HG03280 (cell line): ENCODE data around the gene ZNF827.

Experiments used
- ATAC-seq: cut with Tn5 transposase; IDR thresholded peaks from one replicate; pipeline ENCODE4 v1.9.1; 2021; ENCODE audit warnings: mild to moderate bottlenecking, moderate library complexity; ENCODE audit not compliant: unreplicated experiment

The ZNF827 gene

GRCh38 chr4:145829629-145830395, 108.8 kb downstream of the ZNF827 start:
- ATAC-seq, result no peak

DNA sequence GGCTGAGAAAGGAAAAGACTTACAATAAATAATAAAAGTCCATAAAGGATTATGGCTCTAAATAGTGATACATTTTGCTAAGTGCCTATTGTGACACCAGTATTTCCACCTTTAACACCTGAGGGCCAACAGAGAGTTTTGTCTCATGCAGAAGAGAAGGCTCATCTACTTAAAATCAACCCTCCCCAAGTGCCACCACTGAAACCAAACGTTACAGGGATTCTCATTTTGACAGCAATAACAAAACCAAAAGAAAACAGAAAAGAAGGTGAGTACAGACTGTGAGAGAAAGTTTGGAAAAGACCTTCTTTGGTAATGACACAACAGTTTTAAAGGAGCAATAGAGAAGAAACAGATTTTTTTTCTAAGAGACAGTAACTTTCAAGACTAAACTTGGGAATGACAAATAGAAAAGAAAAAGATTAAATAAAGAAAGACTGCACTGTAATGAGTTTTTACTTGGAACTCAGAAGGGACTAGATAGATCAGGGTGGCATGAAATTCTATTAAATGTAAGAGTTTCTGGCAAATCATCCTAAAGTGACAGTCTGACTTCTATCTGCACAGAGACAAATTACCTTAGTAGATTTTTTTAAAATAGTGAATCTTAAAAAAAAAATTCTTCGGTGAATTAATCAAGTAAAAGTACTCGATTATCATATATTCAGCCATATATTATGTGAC, 109.7 kb downstream of the ZNF827 start:
- ATAC-seq, result peak; percentile 83

- ATAC-seq, result no peak
These were observed 110.7 kb downstream of the ZNF827 start for GRCh38 chr4:145827885-145828284.

GRCh38 chr4:145825255-145825654, 113.4 kb downstream of the ZNF827 start:
- no peak for ATAC-seq

- no peak for ATAC-seq
These were observed 114.2 kb downstream of the ZNF827 start for GRCh38 chr4:145824463-145824862.

- ATAC-seq, result no peak
These were observed 114.9 kb downstream of the ZNF827 start for GRCh38 chr4:145823743-145824142.

- no peak for ATAC-seq
These were observed 116.0 kb downstream of the ZNF827 start for GRCh38 chr4:145822581-145822980.

DNA sequence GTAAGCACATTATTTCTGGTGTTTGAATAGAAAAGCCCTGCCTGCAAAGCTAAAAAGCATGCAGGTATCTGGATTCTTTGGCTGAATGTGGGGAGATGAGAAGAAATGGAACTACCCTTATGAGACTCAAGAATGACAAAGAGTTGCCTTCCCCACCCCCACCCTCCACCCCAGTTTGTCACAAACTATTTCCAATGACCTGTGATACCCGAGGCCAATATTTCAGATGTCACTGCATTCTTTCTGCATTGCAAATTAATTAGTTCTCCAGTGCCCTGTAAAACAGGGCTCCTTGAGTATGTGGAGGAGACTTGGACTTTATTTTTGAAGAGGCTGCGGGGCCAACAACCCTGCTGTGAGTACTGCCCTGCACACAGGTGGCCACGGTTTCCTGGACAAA, 116.4 kb downstream of the ZNF827 start:
- ATAC-seq, result no peak

DNA sequence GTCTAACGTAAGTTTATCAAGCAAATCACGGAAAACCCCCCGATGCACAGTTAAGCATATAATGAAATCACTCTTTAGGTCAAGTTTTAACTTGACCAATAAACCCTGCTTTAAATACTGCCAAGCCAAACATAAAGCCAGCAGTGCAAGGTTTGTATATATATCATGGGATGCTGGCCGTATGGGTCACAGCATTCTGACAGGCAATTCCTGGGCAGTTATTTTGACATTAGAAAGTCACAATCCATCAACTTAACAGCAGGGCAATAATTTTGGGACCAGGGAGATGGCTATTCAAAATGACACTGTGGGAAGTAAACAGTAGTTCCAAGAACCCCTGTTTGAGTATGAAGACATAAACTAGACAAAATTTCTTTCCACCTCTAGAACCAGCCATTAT, 116.9 kb downstream of the ZNF827 start:
- no peak for ATAC-seq

GRCh38 chr4:145820407-145820806, 118.2 kb downstream of the ZNF827 start:
- ATAC-seq, result no peak

DNA sequence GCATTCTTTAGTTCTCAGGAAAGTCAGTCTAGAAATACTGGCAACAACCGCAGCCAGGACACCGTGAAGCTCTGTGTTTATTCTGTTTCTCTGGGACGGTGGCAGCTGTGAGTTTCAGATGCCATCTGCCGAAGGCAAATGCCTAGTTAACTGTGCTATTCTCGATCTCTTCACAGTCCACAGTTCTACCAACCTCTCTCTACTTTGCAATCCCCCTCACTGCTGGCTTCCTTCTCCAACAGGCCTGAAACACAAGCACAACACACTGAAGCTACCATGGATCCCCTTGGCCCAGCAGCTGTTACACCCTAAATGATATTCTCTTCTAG, 118.8 kb downstream of the ZNF827 start:
- ATAC-seq, result no peak

- ATAC-seq, result no peak
These were observed 119.3 kb downstream of the ZNF827 start for GRCh38 chr4:145819101-145819852.

GRCh38 chr4:145818011-145818410, 120.6 kb downstream of the ZNF827 start:
- no peak for ATAC-seq

GRCh38 chr4:145816091-145816490, 122.5 kb downstream of the ZNF827 start:
- no peak for ATAC-seq

DNA sequence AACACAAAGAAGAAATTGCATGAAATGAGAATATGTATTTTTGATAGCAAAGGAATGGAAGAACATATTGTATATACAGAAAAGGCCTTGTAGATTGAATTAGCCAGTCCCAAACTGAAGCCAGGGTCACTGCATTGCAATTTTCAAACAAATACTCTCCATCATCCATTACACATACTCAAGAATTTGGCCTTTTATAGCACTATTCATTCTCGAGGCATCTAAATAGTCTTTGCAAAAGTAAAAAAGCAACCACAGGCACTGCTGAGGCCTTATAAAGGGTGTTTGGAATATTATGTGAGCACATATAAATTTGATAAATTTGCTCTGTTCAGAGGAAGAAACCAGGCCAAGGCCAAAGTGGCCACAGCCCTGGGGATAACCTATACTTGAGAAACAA, 123.0 kb downstream of the ZNF827 start:
- ATAC-seq, result no peak

DNA sequence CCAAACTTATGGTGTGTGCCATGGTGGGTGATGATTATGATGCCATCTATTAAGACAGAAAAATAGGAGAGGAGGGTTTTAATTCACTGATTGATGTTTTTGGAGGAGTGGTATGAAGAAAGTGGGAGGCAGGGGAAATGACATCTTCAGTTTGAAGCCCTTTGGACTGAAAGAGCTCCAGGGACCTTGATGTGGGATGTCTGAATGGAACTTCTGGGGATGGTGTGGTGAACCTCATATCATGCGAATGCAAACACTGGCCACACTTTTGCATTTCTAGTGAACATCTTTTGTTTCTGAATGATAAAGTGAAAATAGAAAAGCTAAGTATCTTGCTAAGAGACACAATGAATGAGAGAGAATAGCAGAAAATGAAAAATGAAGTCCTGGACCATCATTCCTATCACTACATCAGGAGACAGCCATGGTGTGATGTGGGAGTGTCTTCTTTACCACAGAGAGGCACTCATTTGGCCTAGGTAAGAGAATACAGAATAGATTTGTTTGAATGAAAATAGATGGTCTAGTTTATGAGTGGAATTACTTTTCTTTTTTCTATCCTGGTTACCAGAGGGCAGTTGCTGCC, 123.5 kb downstream of the ZNF827 start:
- ATAC-seq, result no peak

- ATAC-seq, result no peak
These were observed 124.4 kb downstream of the ZNF827 start for GRCh38 chr4:145814246-145814645.

GRCh38 chr4:145812919-145813318, 125.7 kb downstream of the ZNF827 start:
- ATAC-seq, result no peak

DNA sequence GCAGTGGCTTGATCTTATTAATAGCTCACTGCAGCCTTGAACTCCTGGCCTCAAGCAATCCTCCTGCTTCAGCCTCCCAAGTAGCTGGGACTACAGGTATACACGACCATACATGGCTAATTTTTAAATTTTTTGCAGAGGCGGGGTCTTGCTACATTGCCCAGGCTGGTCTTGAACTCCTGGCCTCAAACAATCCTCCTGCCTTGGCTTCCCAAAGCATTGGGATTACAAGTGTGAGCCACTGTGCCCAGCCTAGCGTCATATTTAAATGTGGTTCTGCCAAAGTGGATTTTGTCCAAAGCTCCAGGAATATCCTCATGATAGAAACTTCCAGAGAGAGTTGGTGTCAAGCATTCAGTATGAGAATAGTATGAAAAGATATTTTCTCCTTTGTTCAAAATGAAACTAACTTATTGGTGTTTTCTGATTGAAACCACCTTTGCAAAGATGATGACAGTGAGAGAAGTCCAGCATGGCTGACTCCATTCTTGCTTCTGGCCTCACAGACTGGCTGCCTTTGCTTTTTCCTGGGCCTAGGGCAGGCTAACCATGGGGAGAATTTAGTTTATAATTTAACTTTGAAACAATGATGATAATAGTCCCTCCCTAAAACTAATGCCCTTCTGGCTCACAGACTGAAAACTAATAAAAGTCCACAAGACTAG, 129.6 kb downstream of the ZNF827 start:
- peak; percentile 6 for ATAC-seq

- peak; percentile 56 for ATAC-seq
These were observed 130.5 kb downstream of the ZNF827 start for GRCh38 chr4:145808021-145808650.

GRCh38 chr4:145805490-145805889, 133.1 kb downstream of the ZNF827 start:
- ATAC-seq, result no peak
